ENCODE measurements around the gene GADD45B. TPM values are rescaled to one million over a fixed set of nuclear protein-coding genes. Genes with fewer than 3 reads are reported as not detected.

The GADD45B gene
- total RNA-seq, 1 donor from 2014 or later: 4.9 TPM

DNA sequence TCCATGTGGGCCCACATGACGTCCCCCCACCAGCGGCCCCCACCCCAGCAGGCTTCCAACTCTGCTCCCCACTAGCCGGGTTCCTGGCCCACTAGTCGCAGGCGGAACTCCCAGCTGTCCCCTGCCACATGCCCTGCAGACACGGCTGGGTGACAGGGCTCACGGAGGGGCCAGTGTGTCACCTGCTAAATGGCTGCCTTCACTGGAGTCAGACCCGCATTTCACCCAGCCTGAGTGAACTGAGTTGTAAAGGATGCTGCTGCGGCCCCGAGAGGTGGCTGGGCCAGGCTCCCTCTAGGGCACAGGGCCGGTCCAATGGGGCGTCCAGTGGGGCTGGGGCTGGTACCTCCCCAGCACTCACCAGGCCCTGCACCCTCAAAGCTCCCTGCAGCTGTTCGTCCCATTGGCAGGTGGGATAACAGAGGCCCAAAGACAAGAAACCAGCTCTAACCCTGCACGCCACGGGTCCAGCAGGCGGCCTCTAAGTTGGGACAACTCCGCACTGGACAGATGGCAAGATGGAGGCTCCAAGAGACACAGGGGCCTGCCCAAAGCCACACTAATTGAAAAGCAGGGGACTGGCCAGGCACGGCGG, 22.4 kb upstream of the GADD45B start:
- H3K27ac Mint-ChIP-seq: no peak overlapping the region

DNA sequence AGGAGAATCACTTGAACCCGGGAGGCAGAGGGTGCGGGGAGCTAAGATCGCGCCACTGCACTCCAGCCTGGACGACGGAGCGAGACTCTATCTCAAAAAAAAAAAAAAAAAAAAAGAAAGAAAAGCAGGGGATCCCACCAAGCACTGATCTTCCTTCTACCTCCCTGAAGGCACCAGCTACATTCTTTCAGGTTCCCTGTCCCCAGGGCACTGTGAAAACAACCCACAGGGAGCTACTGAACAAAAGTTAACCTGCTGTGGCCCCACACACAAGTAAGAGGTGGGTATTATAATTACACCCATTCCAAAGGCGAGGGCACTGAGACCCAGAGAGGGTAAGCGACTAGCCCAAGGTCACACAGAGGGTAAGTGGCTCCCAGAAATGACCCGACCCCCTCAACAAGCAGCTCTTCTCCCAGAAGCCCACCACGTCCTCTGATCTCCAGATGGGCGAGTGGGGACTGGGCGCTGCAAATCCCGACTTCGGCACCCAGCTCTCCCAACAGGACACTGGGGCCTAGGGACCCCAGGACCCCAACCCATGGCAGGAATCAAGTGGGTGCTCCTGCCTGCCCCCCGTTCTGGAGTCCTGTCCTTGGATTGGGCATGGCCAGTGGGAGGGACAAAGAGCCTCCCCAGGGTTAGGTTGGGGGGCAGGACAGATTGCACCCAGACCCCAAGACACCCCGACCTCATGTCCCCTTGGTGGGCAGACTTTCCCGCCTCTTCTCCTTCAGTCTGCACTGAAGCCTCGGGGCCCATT, 21.5 kb upstream of the GADD45B start:
- Mint-ChIP-seq H3K27ac (peak overlapping the region; percentile 11), H3K4me3 (ENCODE audit: low read depth) (peak overlapping the region; percentile 81), H3K36me3 (ENCODE audit: insufficient read depth) (no peaks in the 10 kb centered on the region), H3K27me3 (no peaks in the 10 kb centered on the region), H3K9me3 (ENCODE audit: low read depth) (no peaks in the 10 kb centered on the region), H3K4me1 (ENCODE audit: low read depth) (peaks cover 5% of the 10 kb centered on the region)
- TF ChIP-seq CTCF (IDR thresholded peaks at IDR 0.05; ENCODE audit: unreplicated experiment): no peak
- DNase-seq (ENCODE audit: low spot score, unreplicated experiment): no peak

More for the DNA sequence above, 22.4 kb upstream of the GADD45B start:
- Mint-ChIP-seq H3K36me3 (ENCODE audit: insufficient read depth) (no peaks in the 10 kb centered on the region), H3K27me3 (no peaks in the 10 kb centered on the region), H3K9me3 (ENCODE audit: low read depth) (no peaks in the 10 kb centered on the region), H3K4me3 (ENCODE audit: low read depth) (peak overlapping the region; percentile 44), H3K4me1 (ENCODE audit: low read depth) (peaks cover 5% of the 10 kb centered on the region)
- DNase-seq (ENCODE audit: low spot score, unreplicated experiment): no peak
- TF ChIP-seq CTCF (IDR thresholded peaks at IDR 0.05; ENCODE audit: unreplicated experiment): no peak

DNA sequence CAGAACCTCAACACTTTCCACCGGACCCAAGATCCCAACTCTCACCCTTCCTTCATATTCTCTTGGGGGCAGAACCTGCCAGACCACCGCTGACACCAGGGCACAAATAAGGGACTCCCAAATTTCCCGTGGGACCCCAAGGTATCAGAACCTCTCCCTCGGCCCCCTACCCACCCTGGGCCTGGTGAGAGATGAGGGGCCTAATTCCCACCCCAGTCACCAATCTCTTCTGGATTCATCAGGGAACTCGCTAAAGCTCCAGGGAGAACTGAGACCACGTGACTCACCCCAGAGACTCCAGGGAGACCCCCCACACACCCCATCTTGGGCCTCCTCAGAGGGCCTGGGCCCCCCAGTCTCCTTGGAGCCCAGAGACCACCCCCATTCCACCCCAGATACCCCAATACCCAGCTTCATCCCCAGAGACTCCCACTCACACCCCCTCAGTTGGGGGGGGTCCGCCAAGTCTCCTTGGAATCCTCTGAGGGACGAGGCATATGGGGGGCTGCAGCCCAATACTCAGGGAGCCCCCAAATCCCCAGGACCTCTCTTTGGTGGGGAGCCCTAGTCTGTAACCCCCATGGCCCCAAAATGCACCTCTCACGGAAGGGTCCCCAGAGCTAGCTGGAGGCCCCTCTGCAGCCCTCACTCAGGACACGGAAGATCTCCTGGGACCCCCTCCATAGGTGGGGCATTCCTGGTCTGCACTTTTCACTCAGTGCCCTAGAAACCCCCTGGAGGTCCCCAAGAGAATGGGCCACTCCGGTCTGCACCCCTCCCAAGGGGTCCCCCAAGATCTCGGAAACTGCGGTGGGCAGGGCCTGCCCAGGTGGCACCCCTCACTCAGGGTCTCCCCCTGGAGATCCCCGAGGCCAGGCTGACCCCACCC, 20.7 kb upstream of the GADD45B start:
- TF ChIP-seq CTCF (IDR thresholded peaks at IDR 0.05; ENCODE audit: unreplicated experiment): no peak
- no peaks in the 10 kb centered on the region for H3K9me3 Mint-ChIP-seq (ENCODE audit: low read depth)
- peak overlapping the region; percentile 11 for H3K27ac Mint-ChIP-seq
- H3K36me3 Mint-ChIP-seq (ENCODE audit: insufficient read depth): no peaks in the 10 kb centered on the region
- H3K27me3 Mint-ChIP-seq: no peaks in the 10 kb centered on the region
- DNase-seq (ENCODE audit: low spot score, unreplicated experiment): no peak
- H3K4me3 Mint-ChIP-seq (ENCODE audit: low read depth): peak overlapping the region; percentile 81
- peaks cover 5% of the 10 kb centered on the region for H3K4me1 Mint-ChIP-seq (ENCODE audit: low read depth)

- peak; percentile 24 for DNase-seq (ENCODE audit: low spot score, unreplicated experiment)
- no peak for TF ChIP-seq CTCF (IDR thresholded peaks at IDR 0.05; ENCODE audit: unreplicated experiment)
- no peaks in the 10 kb centered on the region for H3K36me3 Mint-ChIP-seq (ENCODE audit: insufficient read depth)
- H3K27me3 Mint-ChIP-seq: no peaks in the 10 kb centered on the region
- peaks cover 5% of the 10 kb centered on the region for H3K4me1 Mint-ChIP-seq (ENCODE audit: low read depth)
- no peak overlapping the region for H3K27ac Mint-ChIP-seq
- no peaks in the 10 kb centered on the region for H3K9me3 Mint-ChIP-seq (ENCODE audit: low read depth)
- peak overlapping the region; percentile 81 for H3K4me3 Mint-ChIP-seq (ENCODE audit: low read depth)
These were observed 19.9 kb upstream of the GADD45B start for GRCh38 chr19:2455851-2456570.

Data from progenitor cell of endocrine pancreas (in vitro differentiated cells).